Panc1 (cell line): ENCODE results near the gene RNF11. TPM values are rescaled to one million over a fixed set of nuclear protein-coding genes. Genes with fewer than 3 reads are reported as not detected.

Experiments used
- ATAC-seq: fragments of 200-7000 bp; cut with Tn5 transposase; 2 replicates; pipeline ENCODE4 v1.9.1; 2020; ENCODE audit warnings: mild to moderate bottlenecking, moderate library complexity
- BruUV-seq: library from RNA; stranded (reverse); fragments of 400-500 nt; replicated peaks from 2 replicates; lab custom pipeline; 2021; lab: Mats Ljungman, UMichigan
- CTCF ChIA-PET: fragments of 300-600 bp; sonication (Branson Sonifier 250); formaldehyde crosslinking; loops from one replicate; lab custom pipeline; 2022; ENCODE audit warnings: antibody characterized with exemption; lab: Charles Lee
- POLR2A ChIA-PET: fragments of 300-600 bp; sonication (Branson Sonifier 250); formaldehyde crosslinking; loops from one replicate; lab custom pipeline; 2022; ENCODE audit warnings: antibody characterized with exemption; lab: Charles Lee
- DNase-seq: peaks from one replicate; pipeline ENCODE4 v3.0.0-alpha.2; 2010; ENCODE audit warnings: low read depth, low spot score
- H3K27ac ChIP-seq: 2 replicates; pipeline ENCODE4 v1.5.1; 2011; ENCODE audit warnings: mild to moderate bottlenecking, low read length, inconsistent platforms
- H3K27me3 ChIP-seq: fragments of 200-500 bp; sonication (Bioruptor generic); 2 replicates; pipeline ENCODE4 v1.6.0; 2014; ENCODE audit warnings: low read length, inconsistent platforms; ENCODE audit not compliant: control insufficient read depth, insufficient read depth
- H3K36me3 ChIP-seq: fragments of 200-500 bp; sonication (Bioruptor generic); 2 replicates; pipeline ENCODE4 v1.5.1; 2014; ENCODE audit warnings: inconsistent platforms, mild to moderate bottlenecking, low read length, moderate library complexity; ENCODE audit not compliant: control insufficient read depth, insufficient read depth
- H3K4me1 ChIP-seq: 2 replicates; pipeline ENCODE4 v1.5.1; 2011; ENCODE audit warnings: inconsistent platforms, mild to moderate bottlenecking, low read length, moderate library complexity; ENCODE audit not compliant: control insufficient read depth, insufficient read depth
- H3K4me3 ChIP-seq, 2 experiments: 2 replicates each; pipeline ENCODE4 v1.5.1; 2011 to 2012; ENCODE audit warnings: low read depth in 2 of 2, low read length in 2 of 2, mild to moderate bottlenecking in 2 of 2, inconsistent platforms in 1 of 2, moderate library complexity in 1 of 2
- H3K9me3 ChIP-seq: fragments of 200-500 bp; sonication (Bioruptor generic); 2 replicates; pipeline ENCODE4 v1.5.1; 2014; ENCODE audit warnings: low read depth, mild to moderate bottlenecking, inconsistent platforms, low read length, moderate library complexity; ENCODE audit not compliant: control insufficient read depth, insufficient read depth
- CTCF ChIP-seq: fragments of 450-650 bp; IDR thresholded peaks from 2 replicates; pipeline ENCODE4 v1.5.1; 2017; ENCODE audit warnings: mild to moderate bottlenecking
- POLR2AphosphoS5 ChIP-seq: IDR thresholded peaks from 2 replicates; pipeline ENCODE4 v1.6.1; 2012; ENCODE audit warnings: mild to moderate bottlenecking, low read depth, low read length, moderate library complexity
- REST ChIP-seq, 2 experiments: IDR thresholded peaks; 2 replicates each; pipeline ENCODE4 v1.6.1; 2011 to 2012; ENCODE audit warnings: low read depth in 2 of 2, control low read depth in 1 of 2, low read length in 1 of 2, mild to moderate bottlenecking in 1 of 2, moderate library complexity in 1 of 2; ENCODE audit not compliant: insufficient read depth in 1 of 2
- SIN3A ChIP-seq: IDR thresholded peaks from 2 replicates; pipeline ENCODE4 v1.6.1; 2012; ENCODE audit warnings: low read depth, mild to moderate bottlenecking, low read length, moderate library complexity, borderline replicate concordance; ENCODE audit not compliant: insufficient read depth
- TCF7L2 ChIP-seq: IDR thresholded peaks from 2 replicates; pipeline ENCODE4 v1.6.1; 2011; ENCODE audit warnings: mild to moderate bottlenecking, low read depth, low read length, inconsistent platforms
- in situ Hi-C: cut with HindIII; loops from 2 replicates; pipeline ENCODE4 v1.10.0; 2016; ENCODE audit warnings: low sequenced_read_pairs, low pct_unique_long_range_greater_than_20kb
- intact Hi-C: fragments of 100-400 bp; cut with micrococcal nuclease; formaldehyde crosslinking; loops from one replicate; pipeline ENCODE4 v1.10.0; 2022; ENCODE audit not compliant: unreplicated experiment
- total RNA-seq: library from RNA; stranded (reverse); gene quantifications from one replicate; pipeline ENCODE4 v1.2.1, GENCODE V29; 2021; ENCODE audit not compliant: unreplicated experiment

Gene RNF11
- total RNA-seq, 1 experiment from 2014 or later = 86.0 TPM

- DNase-seq (no peak), ATAC-seq (0 out of 2 replicates have a peak, but pooled peaks have one; percentile 44)
- H3K27me3 ChIP-seq = no peaks in the 10 kb centered on the region
- ChIA-PET POLR2A (no interaction called here), CTCF (no interaction called here)
- in situ Hi-C loops = no loop called here
- H3K36me3 ChIP-seq = no peaks in the 10 kb centered on the region
- intact Hi-C loops = no loop called here
- no peak overlapping the region for H3K4me3 ChIP-seq
- no peaks in the 10 kb centered on the region for H3K9me3 ChIP-seq
- no peak overlapping the region for H3K27ac ChIP-seq
- H3K4me1 ChIP-seq = no peaks in the 10 kb centered on the region
- no TSS peak for BruUV-seq
- no peak for TF ChIP-seq POLR2AphosphoS5
- TF ChIP-seq CTCF = no peak
- TF ChIP-seq REST (IDR thresholded peaks at IDR 0.05; ENCODE audit: insufficient read depth in 1 of 2, low read depth in 2 of 2, low read length in 1 of 2) = no peak
- TF ChIP-seq TCF7L2 = no peak
- no peak for TF ChIP-seq SIN3A
These were observed 51.9 kb downstream of the RNF11 start for GRCh38 chr1:51287966-51288365.

GRCh38 chr1:51288578-51288977 is 52.5 kb downstream of the RNF11 start:
- BruUV-seq = no TSS peak
- POLR2A ChIA-PET = no interaction called here
- H3K4me1 ChIP-seq = no peaks in the 10 kb centered on the region
- DNase-seq = no peak
- TF ChIP-seq POLR2AphosphoS5 (no peak), CTCF (no peak), SIN3A (no peak)
- no peaks in the 10 kb centered on the region for H3K27me3 ChIP-seq
- ATAC-seq = no peak
- H3K36me3 ChIP-seq = no peaks in the 10 kb centered on the region
- no peak overlapping the region for H3K4me3 ChIP-seq
- in situ Hi-C loops = no loop called here
- H3K27ac ChIP-seq = no peak overlapping the region
- intact Hi-C loops = no loop called here
- CTCF ChIA-PET = no interaction called here
- H3K9me3 ChIP-seq = no peaks in the 10 kb centered on the region
